ENCODE measurements around the gene F7.
"Not testable (repeated sequence)": the region's sequence is repeated elsewhere in the genome, so short reads cannot be mapped to it uniquely, and the experiment has no call there.

F7 gene

GRCh38 chr13:113110852-113111315 is 5.3 kb downstream of the F7 start:
- Histone ChIP-seq H3K4me3 (replicated peaks; ENCODE audit: low read depth, low read length) (no peak overlapping the region), H3K36me3 (ENCODE audit: control insufficient read depth, insufficient read depth, low read length) (no peaks in the 10 kb centered on the region), H3K27me3 (replicated peaks; ENCODE audit: control insufficient read depth, insufficient read depth, low read length) (no peaks in the 10 kb centered on the region)
- DNase-seq (ENCODE audit: extremely low read depth, insufficient read length): no peak
- no peak for TF ChIP-seq CTCF (IDR thresholded peaks at IDR 0.05; ENCODE audit: insufficient read depth, low read length, poor library complexity, severe bottlenecking)

DNA sequence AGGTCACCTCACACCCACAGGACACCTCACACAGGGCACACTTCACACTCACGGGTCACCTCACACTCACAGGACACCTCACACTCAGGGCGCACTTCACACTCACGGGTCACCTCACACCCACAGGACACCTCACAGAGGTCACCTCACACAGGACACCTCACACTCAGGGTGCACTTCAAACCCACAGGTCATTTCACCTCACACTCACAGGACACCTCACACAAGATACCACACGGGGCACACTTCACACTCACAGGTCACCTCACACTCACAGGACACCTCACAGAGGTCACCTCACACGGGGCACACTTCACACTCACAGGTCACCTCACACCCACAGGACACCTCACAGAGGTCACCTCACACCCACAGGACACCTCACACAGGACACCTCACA is 6.2 kb downstream of the F7 start:
- H3K4me3 ChIP-seq (replicated peaks; ENCODE audit: low read depth, low read length); H3K27me3 ChIP-seq (replicated peaks; ENCODE audit: control insufficient read depth, insufficient read depth, low read length); DNase-seq (ENCODE audit: extremely low read depth, insufficient read length); H3K36me3 ChIP-seq (ENCODE audit: control insufficient read depth, insufficient read depth, low read length): not testable (repeated sequence)

DNA sequence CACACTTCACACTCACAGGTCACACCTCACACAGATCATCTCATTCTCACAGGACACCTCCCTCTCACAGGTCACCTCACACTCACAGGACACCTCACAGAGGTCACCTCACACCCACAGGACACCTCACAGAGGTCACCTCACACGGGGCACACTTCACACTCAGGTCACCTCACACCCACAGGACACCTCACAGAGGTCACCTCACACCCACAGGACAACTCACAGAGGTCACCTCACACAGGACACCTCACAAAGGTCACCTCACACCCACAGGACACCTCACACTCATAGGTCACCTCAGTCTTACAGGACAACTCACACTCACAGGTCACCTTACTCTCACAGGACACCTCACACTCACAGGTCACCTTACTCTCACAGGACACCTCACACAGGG is 6.9 kb downstream of the F7 start:
- not testable (repeated sequence) for H3K36me3 ChIP-seq (ENCODE audit: control insufficient read depth, insufficient read depth, low read length); H3K4me3 ChIP-seq (replicated peaks; ENCODE audit: low read depth, low read length); H3K27me3 ChIP-seq (replicated peaks; ENCODE audit: control insufficient read depth, insufficient read depth, low read length); DNase-seq (ENCODE audit: extremely low read depth, insufficient read length)

DNA sequence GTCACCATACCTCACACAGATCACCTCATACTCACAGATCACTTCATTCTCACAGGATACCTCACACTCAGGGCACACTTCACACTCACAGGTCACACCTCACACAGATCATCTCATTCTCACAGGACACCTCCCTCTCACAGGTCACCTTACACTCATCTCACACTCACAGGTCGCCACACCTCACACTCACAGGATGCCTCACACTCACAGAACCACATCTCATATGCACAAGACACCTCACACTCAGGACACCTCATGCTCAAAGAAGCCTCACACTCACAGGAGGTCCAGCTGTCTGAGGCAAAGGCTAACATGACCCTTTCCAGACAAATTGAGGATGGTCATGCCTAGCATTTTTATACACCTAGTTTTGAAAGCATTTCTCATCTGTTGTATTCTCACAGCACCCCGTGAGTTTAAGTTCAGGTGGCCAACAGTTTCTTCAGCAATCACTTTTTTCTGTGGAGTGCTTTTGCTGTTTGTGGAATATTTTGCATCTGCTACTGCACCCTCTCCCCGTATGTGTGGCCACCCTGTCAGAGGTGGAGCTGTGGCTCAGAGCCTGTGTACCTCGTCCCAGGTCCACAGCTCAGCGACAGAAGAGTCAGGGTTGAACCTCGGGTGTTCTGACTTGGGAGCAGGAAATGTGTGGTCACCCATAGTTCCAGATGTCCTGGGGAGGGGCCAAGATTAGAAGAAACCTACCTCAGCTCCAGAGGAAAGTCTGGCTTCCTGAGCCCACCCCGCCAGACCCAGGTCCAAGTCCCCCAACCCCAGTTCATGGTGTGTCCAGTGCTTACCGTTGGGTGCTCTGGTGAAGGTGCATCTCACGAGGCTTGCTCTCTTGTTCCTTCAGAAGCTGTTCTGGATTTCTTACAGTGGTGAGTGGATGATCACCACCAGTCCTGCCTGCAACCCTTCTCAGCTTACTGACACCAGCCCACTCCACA is 7.6 kb downstream of the F7 start:
- TF ChIP-seq CTCF (IDR thresholded peaks at IDR 0.05; ENCODE audit: insufficient read depth, low read length, poor library complexity, severe bottlenecking): no peak
- Histone ChIP-seq H3K36me3 (ENCODE audit: control insufficient read depth, insufficient read depth, low read length) (no peaks in the 10 kb centered on the region), H3K27me3 (replicated peaks; ENCODE audit: control insufficient read depth, insufficient read depth, low read length) (no peaks in the 10 kb centered on the region), H3K4me3 (replicated peaks; ENCODE audit: low read depth, low read length) (no peak overlapping the region)
- no peak for DNase-seq (ENCODE audit: extremely low read depth, insufficient read length)

DNA sequence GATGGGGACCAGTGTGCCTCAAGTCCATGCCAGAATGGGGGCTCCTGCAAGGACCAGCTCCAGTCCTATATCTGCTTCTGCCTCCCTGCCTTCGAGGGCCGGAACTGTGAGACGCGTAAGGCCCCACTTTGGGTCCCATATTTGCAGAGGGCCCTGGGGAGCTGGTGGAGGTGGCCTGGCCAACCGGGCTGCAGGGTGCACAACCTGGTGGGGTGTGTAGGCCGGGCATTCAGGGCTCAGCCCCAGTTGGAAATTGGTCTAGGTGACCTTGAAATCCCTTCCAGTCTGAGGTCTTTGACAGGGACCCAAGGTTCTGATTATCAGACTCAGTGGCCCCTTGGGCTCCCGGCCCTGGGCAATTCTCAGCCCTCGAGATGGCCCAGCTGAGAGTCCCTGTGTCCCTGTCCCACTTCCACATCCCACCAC is 8.3 kb downstream of the F7 start:
- no peak for DNase-seq (ENCODE audit: extremely low read depth, insufficient read length)
- Histone ChIP-seq H3K4me3 (replicated peaks; ENCODE audit: low read depth, low read length) (no peak overlapping the region), H3K36me3 (ENCODE audit: control insufficient read depth, insufficient read depth, low read length) (no peaks in the 10 kb centered on the region), H3K27me3 (replicated peaks; ENCODE audit: control insufficient read depth, insufficient read depth, low read length) (no peaks in the 10 kb centered on the region; the same call in 1 of the 2 replicates)
- no peak for TF ChIP-seq CTCF (IDR thresholded peaks at IDR 0.05; ENCODE audit: insufficient read depth, low read length, poor library complexity, severe bottlenecking)

DNA sequence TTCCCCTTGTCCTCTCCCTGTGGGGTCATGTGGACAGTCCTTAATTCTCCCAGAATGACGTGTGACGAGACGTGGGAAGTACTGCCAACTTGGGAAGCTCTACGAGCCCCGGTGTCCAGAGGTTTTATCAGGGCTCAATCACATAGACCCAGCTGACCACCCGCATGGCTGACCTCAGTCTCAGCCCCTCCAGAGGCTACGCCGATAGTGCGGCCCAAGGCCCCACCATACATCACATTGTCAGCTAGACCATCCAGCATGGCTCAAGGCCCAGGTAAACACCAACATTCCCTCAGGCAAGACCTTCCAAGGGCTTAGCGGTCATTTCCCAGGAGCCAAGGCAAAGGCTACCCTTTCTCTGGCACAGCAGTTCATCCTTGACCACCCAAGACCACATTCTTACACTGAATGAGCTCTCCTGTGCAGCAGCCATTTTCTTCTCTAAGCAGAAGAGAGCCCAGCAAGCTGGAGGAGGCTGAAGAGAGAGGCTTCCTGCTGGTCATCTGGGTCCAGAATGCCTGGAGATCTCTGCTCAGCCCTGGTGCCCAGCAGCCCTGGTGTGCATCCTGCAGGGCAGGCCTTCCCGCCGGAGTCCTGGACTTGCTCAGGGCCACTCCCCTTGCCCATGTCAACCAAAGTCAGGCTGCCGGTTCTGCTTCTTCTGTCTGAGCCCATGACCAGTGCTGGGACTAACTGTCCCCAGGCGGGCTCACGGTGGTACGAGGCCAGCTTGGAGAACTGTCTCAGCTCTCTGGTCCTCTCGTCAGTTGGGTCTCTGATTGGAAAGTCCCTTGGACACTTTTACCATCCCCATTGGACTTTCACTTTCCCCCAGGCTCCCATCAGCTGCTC is 9.1 kb downstream of the F7 start:
- DNase-seq (ENCODE audit: extremely low read depth, insufficient read length): no peak
- Histone ChIP-seq H3K36me3 (ENCODE audit: control insufficient read depth, insufficient read depth, low read length) (no peaks in the 10 kb centered on the region), H3K27me3 (replicated peaks; ENCODE audit: control insufficient read depth, insufficient read depth, low read length) (no peaks in the 10 kb centered on the region; the same call in 1 of the 2 replicates), H3K4me3 (replicated peaks; ENCODE audit: low read depth, low read length) (no peak overlapping the region)
- TF ChIP-seq CTCF (IDR thresholded peaks at IDR 0.05; ENCODE audit: insufficient read depth, low read length, poor library complexity, severe bottlenecking): no peak
